ENCODE data around the gene HARBI1. TPM values are rescaled to one million over a fixed set of nuclear protein-coding genes. Genes with fewer than 3 reads are reported as not detected.

The HARBI1 gene
- total and polyA plus RNA-seq, 2 of the 4 experiments (the other 2 are of a cell fraction), result 2.7 to 5.2 TPM

DNA sequence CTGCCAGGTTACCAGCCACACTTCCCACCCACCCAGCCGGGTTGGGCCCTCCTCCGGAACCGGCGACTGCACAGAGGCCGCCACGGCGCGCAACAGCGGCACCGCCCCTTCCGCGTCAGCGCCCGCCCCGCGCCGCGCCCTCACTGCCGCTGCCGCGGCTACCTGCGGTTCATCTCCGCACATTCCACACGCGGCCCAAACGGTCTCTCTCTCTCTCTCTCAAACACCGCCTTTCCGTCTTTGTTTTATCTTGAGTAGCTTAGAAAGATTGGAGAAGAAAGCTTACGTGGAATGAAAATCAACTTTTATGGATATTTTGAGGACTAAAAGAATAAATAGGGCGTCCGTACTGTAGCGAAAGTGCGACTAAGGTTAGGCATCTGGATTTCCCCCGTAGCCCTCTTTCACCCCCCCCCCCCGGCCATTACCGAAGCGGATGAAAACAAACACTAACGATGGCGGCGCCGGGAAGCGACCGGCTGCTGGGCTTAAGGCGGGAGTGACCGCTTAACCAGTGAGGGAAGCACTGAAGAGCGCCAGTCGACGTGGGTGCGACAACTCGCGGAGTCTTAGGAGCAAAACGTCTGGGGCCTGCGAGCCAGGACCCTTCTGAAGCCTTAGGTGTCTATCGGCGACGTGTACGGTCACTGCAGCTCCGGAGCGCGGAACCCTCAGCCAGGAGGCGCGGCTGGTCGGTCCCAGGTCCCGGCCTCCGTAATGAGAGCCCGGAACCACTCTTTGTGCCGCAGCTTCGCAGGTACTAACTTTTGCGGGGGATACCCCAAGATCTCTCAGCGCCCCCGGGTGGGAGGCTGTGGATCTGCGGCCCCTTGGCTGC lies at the start of gene HARBI1, which contains the start of gene ATG13 (continued):
- TF ChIP-seq CTCF (conservative IDR thresholded peaks at IDR 0.05; ENCODE audit: low read depth, low read length), result peak; percentile 72
- TF ChIP-seq FOS (IDR thresholded peaks at IDR 0.05; ENCODE audit: low read depth, low read length), result no peak
- TF ChIP-seq RCOR1 (IDR thresholded peaks at IDR 0.05; ENCODE audit: insufficient replicate concordance, low read length), result no peak
- TF ChIP-seq, protein P1, sequence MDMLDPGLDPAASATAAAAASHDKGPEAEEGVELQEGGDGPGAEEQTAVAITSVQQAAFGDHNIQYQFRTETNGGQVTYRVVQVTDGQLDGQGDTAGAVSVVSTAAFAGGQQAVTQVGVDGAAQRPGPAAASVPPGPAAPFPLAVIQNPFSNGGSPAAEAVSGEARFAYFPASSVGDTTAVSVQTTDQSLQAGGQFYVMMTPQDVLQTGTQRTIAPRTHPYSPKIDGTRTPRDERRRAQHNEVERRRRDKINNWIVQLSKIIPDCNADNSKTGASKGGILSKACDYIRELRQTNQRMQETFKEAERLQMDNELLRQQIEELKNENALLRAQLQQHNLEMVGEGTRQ (IDR thresholded peaks at IDR 0.05; ENCODE audit: low read depth, low read length), result 0 out of 2 replicates have a peak, but pooled peaks have one; percentile 1
- no peak for TF ChIP-seq MAFK (IDR thresholded peaks at IDR 0.05; ENCODE audit: low read depth, low read length)
- peak; percentile 63 for TF ChIP-seq RAD21 (IDR thresholded peaks at IDR 0.05; ENCODE audit: low read length)

Data from IMR-90 (cell line).